Trophoblast cell (in vitro differentiated cells and primary cell): Measurements from ENCODE around the gene AOC2.
A peak's percentile ranks its signal among the peaks of the same experiment; 100 is the strongest.

Source experiments
- DNase-seq, 2 donors: peaks; one replicate each; pipeline ENCODE4 v3.0.0-alpha.2; 2016
- H2AFZ ChIP-seq: 2 replicates; pipeline ENCODE4 v1.6.1; 2013; ENCODE audit warnings: low read length, moderate library complexity, mild to moderate bottlenecking; ENCODE audit not compliant: insufficient read depth, poor library complexity
- H2AK5ac ChIP-seq: 2 replicates; pipeline ENCODE4 v1.6.1; 2013; ENCODE audit warnings: mild to moderate bottlenecking, low read length
- H2BK120ac ChIP-seq: 2 replicates; pipeline ENCODE4 v1.6.1; 2013; ENCODE audit warnings: low read length, mild to moderate bottlenecking, moderate library complexity; ENCODE audit not compliant: insufficient read depth, poor library complexity
- H2BK12ac ChIP-seq: 2 replicates; pipeline ENCODE4 v1.6.1; 2013; ENCODE audit warnings: mild to moderate bottlenecking, low read length, moderate library complexity
- H2BK5ac ChIP-seq: 2 replicates; pipeline ENCODE4 v1.6.1; 2013; ENCODE audit warnings: low read length, low read depth, moderate library complexity, mild to moderate bottlenecking; ENCODE audit not compliant: poor library complexity
- H3K14ac ChIP-seq: 2 replicates; pipeline ENCODE4 v1.6.1; 2013; ENCODE audit warnings: mild to moderate bottlenecking, low read length
- H3K18ac ChIP-seq: 2 replicates; pipeline ENCODE4 v1.6.1; 2013; ENCODE audit warnings: mild to moderate bottlenecking, low read length
- H3K23ac ChIP-seq: 2 replicates; pipeline ENCODE4 v1.6.1; 2013; ENCODE audit warnings: low read length
- H3K27ac ChIP-seq: 2 replicates; pipeline ENCODE4 v1.5.1; 2013; ENCODE audit warnings: low read depth, mild to moderate bottlenecking, inconsistent platforms, low read length, moderate library complexity
- H3K27me3 ChIP-seq: 2 replicates; pipeline ENCODE4 v1.6.1; 2013; ENCODE audit warnings: inconsistent platforms, mild to moderate bottlenecking, low read length, moderate library complexity; ENCODE audit not compliant: insufficient read depth
- H3K36me3 ChIP-seq, 2 experiments: 1 replicate in 1 of 2; 2 replicates in 1 of 2; pipeline ENCODE4 v1.6.1; 2013; ENCODE audit warnings: low read length in 2 of 2, mild to moderate bottlenecking in 2 of 2, moderate library complexity in 1 of 2; ENCODE audit not compliant: insufficient read depth in 2 of 2, control insufficient read depth in 1 of 2
- H3K4ac ChIP-seq: 2 replicates; pipeline ENCODE4 v1.6.1; 2013; ENCODE audit warnings: low read depth, mild to moderate bottlenecking, low read length, moderate library complexity
- H3K4me1 ChIP-seq, 2 experiments: 1 replicate in 1 of 2; 2 replicates in 1 of 2; pipeline ENCODE4 v1.6.1; 2013; ENCODE audit warnings: low read length in 2 of 2, mild to moderate bottlenecking in 2 of 2, moderate library complexity in 1 of 2; ENCODE audit not compliant: insufficient read depth in 2 of 2, control insufficient read depth in 1 of 2
- H3K4me2 ChIP-seq: 2 replicates; pipeline ENCODE4 v1.6.1; 2013; ENCODE audit warnings: inconsistent platforms, mild to moderate bottlenecking, low read length, moderate library complexity
- H3K4me3 ChIP-seq: 2 replicates; pipeline ENCODE4 v1.5.1; 2013; ENCODE audit warnings: mild to moderate bottlenecking, low read depth, low read length, inconsistent platforms
- H3K79me1 ChIP-seq: one replicate; pipeline ENCODE4 v1.6.1; 2013; ENCODE audit warnings: low read length
- H3K79me2 ChIP-seq: 2 replicates; pipeline ENCODE4 v1.6.1; 2013; ENCODE audit warnings: low read length, mild to moderate bottlenecking; ENCODE audit not compliant: control insufficient read depth, insufficient read depth, poor library complexity
- H3K9ac ChIP-seq: 2 replicates; pipeline ENCODE4 v1.6.1; 2013; ENCODE audit warnings: mild to moderate bottlenecking, low read length
- H3K9me3 ChIP-seq: 2 replicates; pipeline ENCODE4 v1.6.1; 2013; ENCODE audit warnings: low read depth, mild to moderate bottlenecking, control low read depth, inconsistent platforms, low read length; ENCODE audit not compliant: insufficient read depth
- H4K12ac ChIP-seq: 2 replicates; pipeline ENCODE4 v1.6.1; 2013; ENCODE audit warnings: low read depth, mild to moderate bottlenecking, low read length, moderate library complexity
- H4K8ac ChIP-seq: 2 replicates; pipeline ENCODE4 v1.6.1; 2013; ENCODE audit warnings: low read depth, mild to moderate bottlenecking, low read length, moderate library complexity
- H4K91ac ChIP-seq: one replicate; pipeline ENCODE4 v1.6.1; 2013; ENCODE audit warnings: low read depth, mild to moderate bottlenecking, low read length, moderate library complexity
- WGBS: extraction: QIAGEN DNeasy Blood & Tissue Kit; methylation state at CpG from one replicate; pipeline ENCODE4 v1.1.7; 2013; ENCODE audit warnings: missing lambda C conversion rate; ENCODE audit not compliant: insufficient read length, insufficient coverage; ENCODE audit errors: extremely low coverage; 5-methylcytosine and 5-hydroxymethylcytosine counted together

Gene AOC2

DNA sequence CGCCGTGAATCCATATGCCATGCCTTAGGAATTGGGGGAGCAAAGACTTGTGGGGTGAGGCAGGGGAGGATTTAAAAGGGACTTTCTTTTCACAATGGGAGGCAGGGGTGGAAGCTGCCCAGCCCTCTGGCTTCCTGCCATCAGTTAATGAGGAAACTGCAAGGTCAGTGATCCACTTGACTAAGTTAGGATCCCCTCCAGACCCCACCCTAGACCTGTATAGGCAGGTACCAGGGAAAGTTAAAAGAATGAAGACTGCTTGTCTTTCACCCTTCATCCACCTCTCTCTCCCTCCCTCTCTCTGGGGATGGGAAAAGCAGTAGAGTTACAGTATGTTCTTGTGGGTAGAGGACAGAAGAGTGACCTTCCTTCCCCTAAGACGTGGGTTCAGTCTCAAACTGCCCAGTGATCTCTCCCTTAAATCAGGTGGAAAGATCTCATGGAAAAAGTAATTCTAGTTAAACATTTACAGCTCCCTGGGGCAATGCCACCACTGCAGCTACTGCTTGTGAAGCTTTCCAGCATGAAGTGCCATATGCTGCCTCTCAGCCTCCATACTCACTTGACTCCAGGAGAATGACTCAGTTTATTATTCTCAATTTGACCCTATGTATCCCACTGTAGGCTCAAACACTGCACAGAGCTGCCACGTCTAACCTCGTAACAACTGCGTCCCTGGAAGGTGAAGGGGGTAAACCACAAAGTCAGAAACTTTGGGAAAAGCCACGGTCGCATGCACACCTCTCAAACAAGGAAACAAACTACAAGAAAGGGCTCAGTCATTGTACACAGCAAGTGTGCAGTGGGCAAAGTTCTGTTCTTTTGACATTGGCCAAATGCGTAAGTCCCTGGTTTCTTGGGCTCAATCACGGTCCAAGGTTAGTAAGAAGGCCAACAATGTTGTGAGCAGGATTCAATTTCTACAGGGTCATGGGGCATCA, 47.0 kb upstream of the AOC2 start:
- no peak for DNase-seq

DNA sequence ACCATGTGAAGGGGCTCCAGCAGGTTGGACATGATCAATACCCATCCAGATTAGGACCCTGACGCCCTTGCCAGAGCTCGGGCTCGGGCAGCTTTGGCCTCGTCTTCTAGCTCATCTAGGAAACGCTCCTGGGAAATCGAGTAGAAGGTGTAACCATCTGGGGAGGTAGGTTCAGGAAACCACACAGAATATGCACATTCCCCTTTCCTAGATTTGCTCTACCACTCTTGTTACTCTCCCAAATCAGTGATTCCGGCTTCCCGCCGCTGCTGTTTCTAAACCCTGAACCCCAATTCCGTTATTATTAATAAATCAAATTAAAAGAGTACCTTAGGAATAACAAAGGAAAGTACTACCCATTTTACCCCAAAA, 46.4 kb upstream of the AOC2 start:
- no peaks in the 10 kb centered on the region for H3K9me3 ChIP-seq
- H2AFZ ChIP-seq, result no peak overlapping the region
- no peak overlapping the region for H2BK12ac ChIP-seq
- peaks cover 9 to 10% of the 10 kb centered on the region in 2 experiments for H3K36me3 ChIP-seq
- H3K4me3 ChIP-seq, result peak overlapping the region; percentile 97
- no peak overlapping the region for H3K27ac ChIP-seq
- peaks cover 4 to 9% of the 10 kb centered on the region in 2 experiments for H3K4me1 ChIP-seq
- H3K79me1 ChIP-seq, result peaks cover 2% of the 10 kb centered on the region
- no CpG with 5 or more reads among the region's 10 CpGs for WGBS
- peak overlapping the region; percentile 71 for H4K91ac ChIP-seq
- no peak overlapping the region for H4K12ac ChIP-seq
- no peaks in the 10 kb centered on the region for H3K27me3 ChIP-seq
- H3K23ac ChIP-seq, result no peak overlapping the region
- DNase-seq, result no peak
- H3K18ac ChIP-seq, result no peak overlapping the region
- H4K8ac ChIP-seq, result peak overlapping the region; percentile 98
- peak overlapping the region; percentile 98 for H3K9ac ChIP-seq
- H3K4me2 ChIP-seq, result peak overlapping the region; percentile 57
- H2BK120ac ChIP-seq, result no peak overlapping the region
- no peak overlapping the region for H2BK5ac ChIP-seq
- H2AK5ac ChIP-seq, result peak overlapping the region; percentile 44
- H3K4ac ChIP-seq, result peak overlapping the region; percentile 82
- peaks cover 3% of the 10 kb centered on the region for H3K79me2 ChIP-seq
- H3K14ac ChIP-seq, result no peak overlapping the region

More for the DNA sequence above, 47.0 kb upstream of the AOC2 start:
- Histone ChIP-seq H3K4me2 (peak overlapping the region; percentile 57), H3K4me1 (peaks cover 4 to 9% of the 10 kb centered on the region in 2 experiments), H3K9ac (no peak overlapping the region), H3K4me3 (peak overlapping the region; percentile 97), H4K12ac (no peak overlapping the region), H3K9me3 (no peaks in the 10 kb centered on the region), H3K23ac (no peak overlapping the region), H2BK120ac (no peak overlapping the region), H4K91ac (peak overlapping the region; percentile 20), H2AK5ac (no peak overlapping the region), H4K8ac (peak overlapping the region; percentile 1), H3K79me1 (peaks cover 2% of the 10 kb centered on the region), H3K27ac (no peak overlapping the region), H3K4ac (no peak overlapping the region), H3K36me3 (peaks cover 9 to 10% of the 10 kb centered on the region in 2 experiments), H3K27me3 (no peaks in the 10 kb centered on the region), H3K79me2 (peaks cover 3% of the 10 kb centered on the region), H2BK5ac (no peak overlapping the region), H2AFZ (no peak overlapping the region), H2BK12ac (no peak overlapping the region), H3K18ac (no peak overlapping the region), H3K14ac (no peak overlapping the region)
- WGBS, result no CpG with 5 or more reads among the region's 10 CpGs

DNA sequence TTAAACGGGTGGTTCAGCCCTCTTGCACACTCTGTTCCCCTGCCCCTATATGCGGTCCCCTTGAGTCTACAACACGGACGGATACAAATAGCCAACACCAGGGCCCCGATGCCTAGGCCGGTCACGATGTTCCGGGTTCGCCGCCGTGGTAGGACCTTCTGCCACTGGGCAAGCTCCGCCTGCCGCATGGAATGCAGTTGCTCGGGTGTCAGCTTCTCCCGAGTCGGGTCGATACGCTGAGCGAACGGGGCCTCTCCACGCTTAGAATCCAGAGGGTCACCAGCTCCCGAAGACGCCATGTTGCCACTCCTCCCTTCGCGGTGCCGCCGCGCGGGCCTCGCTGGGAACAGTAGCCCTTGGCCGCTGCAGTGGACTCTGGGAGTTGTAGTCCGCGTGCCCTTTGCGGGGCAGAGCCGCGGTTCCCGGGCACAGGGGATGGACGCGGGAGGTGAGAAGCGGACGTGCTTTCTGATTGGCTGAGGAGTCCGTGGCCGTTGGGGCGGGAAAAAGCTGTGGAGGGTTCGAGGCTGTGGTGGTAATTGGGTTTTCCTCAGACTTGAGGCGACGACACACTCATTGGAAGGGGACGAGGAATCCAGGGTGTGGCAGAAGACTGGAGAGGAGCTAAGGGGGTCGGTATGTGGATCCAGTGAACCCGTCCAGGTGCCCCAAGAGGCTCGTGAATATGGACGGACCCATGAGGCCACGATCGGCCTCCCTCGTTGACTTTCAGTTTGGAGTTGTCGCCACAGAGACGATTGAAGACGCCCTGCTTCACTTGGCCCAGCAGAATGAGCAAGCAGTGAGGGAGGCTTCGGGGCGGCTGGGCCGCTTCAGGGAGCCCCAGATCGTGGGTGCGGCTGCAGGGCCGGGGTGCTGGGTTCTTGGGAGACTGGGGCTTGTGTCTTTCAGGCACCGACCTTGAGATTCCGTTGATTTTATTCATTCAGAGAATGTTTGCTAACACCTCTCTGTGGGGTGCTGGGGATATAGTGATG, 45.7 kb upstream of the AOC2 start, which contains the start of the genes CNTD1 and COA3:
CNTD1 (plus strand) TSS at position 479 of the 998 bp plus-strand sequence; CDS start at position 686, 207 bp downstream.
COA3 (minus strand) TSS at position 322 of the 998 bp plus-strand sequence; CDS start at position 299, 23 bp downstream.
- DNase-seq, result peak; percentile 78 to 90
- H4K8ac ChIP-seq, result peak within 1 kb of the TSS; percentile 98
- H2BK12ac ChIP-seq, result no peak within 1 kb of the TSS

More for the DNA sequence above, 45.7 kb upstream of the AOC2 start, which contains the start of the genes CNTD1 and COA3:
- Histone ChIP-seq H2AFZ (peak within 1 kb of the TSS; percentile 96), H2AK5ac (peak within 1 kb of the TSS; percentile 44), H3K4me3 (peak within 1 kb of the TSS; percentile 97), H3K9ac (peak within 1 kb of the TSS; percentile 98), H3K18ac (peak within 1 kb of the TSS; percentile 83), H4K12ac (peak within 1 kb of the TSS; percentile 97), H3K36me3 (peaks cover 9 to 10% of the 10 kb centered on the region in 2 experiments), H3K9me3 (no peaks in the 10 kb centered on the region), H3K4me1 (peaks cover 4 to 9% of the 10 kb centered on the region in 2 experiments), H3K79me2 (peaks cover 3% of the 10 kb centered on the region), H3K79me1 (peaks cover 2% of the 10 kb centered on the region), H2BK120ac (peak within 1 kb of the TSS; percentile 74), H3K23ac (no peak within 1 kb of the TSS), H2BK5ac (peak within 1 kb of the TSS; percentile 29), H3K27ac (peak within 1 kb of the TSS; percentile 31), H3K14ac (peak within 1 kb of the TSS; percentile 94), H3K27me3 (no peaks in the 10 kb centered on the region), H4K91ac (peak within 1 kb of the TSS; percentile 71), H3K4me2 (peak within 1 kb of the TSS; percentile 57), H3K4ac (peak within 1 kb of the TSS; percentile 82)
- no CpG with 5 or more reads among the region's 66 CpGs for WGBS
